NB4 (cell line): ENCODE data around the gene PROM1.
A peak's percentile ranks its signal among the peaks of the same experiment; 100 is the strongest.

Experiments used
- DNase-seq: peaks from one replicate; pipeline ENCODE4 v3.0.0; 2010; ENCODE audit warnings: low read depth
- H3K4me3 ChIP-seq: one replicate; pipeline ENCODE4 v1.5.1; 2011; ENCODE audit warnings: mild to moderate bottlenecking, low read depth, low read length, moderate library complexity
- MYC ChIP-seq: IDR thresholded peaks from 2 replicates; pipeline ENCODE4 v1.6.1; 2011; ENCODE audit warnings: low read depth, low read length
- POLR2A ChIP-seq: IDR thresholded peaks from 2 replicates; pipeline ENCODE4 v1.6.1; 2011; ENCODE audit warnings: mild to moderate bottlenecking; ENCODE audit not compliant: insufficient read length; ENCODE audit errors: extremely low read depth
- TF ChIP-seq, protein P1 (sequence below): IDR thresholded peaks from one replicate; pipeline ENCODE4 v1.5.1; 2012; ENCODE audit warnings: low read depth, low read length
- TF ChIP-seq, protein P2 (sequence below): IDR thresholded peaks from 2 replicates; pipeline ENCODE4 v1.6.1; 2011; ENCODE audit warnings: low read depth, low read length

PROM1 gene

DNA sequence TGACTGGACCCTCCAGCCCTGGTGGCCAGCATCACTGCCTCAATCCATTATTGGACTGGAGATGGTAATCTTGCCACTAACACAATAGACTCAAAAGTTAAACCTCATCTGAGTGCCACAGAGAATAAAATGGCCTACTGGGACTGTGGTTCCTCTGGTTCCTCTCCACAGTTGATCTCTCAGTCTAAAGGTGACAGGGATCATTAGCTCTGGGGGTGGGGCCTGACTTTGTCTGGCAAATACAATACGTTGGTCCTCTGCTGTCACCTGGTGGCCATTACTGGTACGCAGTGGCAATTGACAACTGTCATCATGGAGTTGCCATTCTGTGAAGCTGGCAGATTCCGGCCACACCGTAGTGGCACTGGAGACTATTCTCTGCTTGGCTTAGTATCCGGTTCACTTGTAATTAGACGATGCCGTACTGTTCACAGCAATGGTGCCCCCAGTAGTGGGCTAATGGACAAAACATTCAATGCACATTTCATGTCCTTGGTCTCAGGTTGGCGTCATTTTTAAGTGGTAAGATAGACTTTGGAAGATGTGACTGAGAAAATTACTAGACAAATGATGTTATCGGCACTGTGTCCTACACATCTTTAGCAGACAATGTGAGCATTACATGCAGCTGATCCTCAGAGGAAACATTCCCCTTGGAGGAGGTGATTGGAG lies 127.5 kb downstream of the PROM1 start:
- TF ChIP-seq, protein P1, sequence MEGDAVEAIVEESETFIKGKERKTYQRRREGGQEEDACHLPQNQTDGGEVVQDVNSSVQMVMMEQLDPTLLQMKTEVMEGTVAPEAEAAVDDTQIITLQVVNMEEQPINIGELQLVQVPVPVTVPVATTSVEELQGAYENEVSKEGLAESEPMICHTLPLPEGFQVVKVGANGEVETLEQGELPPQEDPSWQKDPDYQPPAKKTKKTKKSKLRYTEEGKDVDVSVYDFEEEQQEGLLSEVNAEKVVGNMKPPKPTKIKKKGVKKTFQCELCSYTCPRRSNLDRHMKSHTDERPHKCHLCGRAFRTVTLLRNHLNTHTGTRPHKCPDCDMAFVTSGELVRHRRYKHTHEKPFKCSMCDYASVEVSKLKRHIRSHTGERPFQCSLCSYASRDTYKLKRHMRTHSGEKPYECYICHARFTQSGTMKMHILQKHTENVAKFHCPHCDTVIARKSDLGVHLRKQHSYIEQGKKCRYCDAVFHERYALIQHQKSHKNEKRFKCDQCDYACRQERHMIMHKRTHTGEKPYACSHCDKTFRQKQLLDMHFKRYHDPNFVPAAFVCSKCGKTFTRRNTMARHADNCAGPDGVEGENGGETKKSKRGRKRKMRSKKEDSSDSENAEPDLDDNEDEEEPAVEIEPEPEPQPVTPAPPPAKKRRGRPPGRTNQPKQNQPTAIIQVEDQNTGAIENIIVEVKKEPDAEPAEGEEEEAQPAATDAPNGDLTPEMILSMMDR, result peak; percentile 99
- TF ChIP-seq MYC, result no peak
- no peak overlapping the region for H3K4me3 ChIP-seq
- peak; percentile 88 for DNase-seq

DNA sequence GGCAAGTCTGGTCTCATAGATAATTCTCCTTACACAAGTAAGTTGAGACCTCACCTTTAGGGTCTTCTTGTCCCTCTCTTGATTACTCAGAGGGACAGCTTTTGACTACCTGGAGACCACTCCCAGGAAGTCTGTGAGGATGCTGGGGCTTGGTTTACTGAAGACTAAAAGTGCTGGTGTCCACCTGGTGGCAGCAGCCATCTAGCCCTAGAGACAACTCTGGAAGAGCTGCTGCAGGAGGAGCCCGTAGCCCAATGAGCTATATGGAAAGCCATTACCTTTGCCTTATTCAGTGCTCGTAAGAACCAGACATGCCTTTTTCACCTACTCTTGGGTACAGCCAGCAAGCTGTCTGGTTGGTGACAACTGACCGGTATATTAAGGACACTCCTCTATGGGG lies 128.2 kb downstream of the PROM1 start:
- TF ChIP-seq, protein P2, sequence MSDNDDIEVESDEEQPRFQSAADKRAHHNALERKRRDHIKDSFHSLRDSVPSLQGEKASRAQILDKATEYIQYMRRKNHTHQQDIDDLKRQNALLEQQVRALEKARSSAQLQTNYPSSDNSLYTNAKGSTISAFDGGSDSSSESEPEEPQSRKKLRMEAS, result no peak
- TF ChIP-seq, protein P1, result peak; percentile 4
- H3K4me3 ChIP-seq, result no peak overlapping the region
- DNase-seq, result no peak

DNA sequence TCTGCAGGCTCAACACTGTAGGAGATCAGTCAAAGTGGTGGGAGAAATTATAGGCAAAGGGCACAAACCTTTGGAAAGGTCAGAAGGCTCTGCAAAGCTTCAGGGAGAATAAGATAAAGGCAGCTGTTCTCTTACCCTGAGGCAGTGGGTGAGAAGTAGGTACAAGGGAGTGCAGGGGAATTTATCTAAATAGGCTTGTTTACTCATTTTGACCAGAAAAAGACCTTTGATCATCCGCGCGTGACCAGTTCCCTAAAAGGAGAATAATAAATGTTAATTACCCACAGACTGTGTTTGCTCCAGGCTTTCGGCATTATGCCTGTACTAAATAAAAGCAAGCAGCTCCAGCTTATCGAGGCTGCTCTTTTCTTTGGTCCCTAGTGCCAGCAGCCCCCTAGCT lies 130.2 kb downstream of the PROM1 start:
- H3K4me3 ChIP-seq, result no peak overlapping the region
- TF ChIP-seq MYC (no peak), POLR2A (no peak)
- TF ChIP-seq, protein P1, result no peak
- TF ChIP-seq, protein P2, result no peak
- no peak for DNase-seq

DNA sequence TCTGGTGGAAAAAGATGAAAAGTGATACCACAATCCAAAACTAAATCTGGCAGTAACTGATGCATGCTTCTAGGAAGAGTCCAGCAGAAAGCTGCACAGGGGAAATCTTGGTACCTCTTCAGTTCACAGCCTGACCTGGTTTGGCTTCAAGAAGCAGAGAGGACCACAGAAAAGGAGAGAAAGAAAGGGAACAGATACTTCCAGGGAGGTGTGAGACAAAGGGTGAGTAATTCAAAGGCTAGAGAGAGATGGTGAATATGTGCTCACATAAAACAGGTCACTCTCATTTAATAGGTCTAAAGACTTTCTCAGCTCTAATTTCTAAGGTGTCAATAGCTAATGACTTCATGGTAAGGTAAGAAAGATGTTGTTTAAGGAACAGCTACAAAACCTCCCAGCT lies 132.0 kb downstream of the PROM1 start:
- DNase-seq, result no peak
- TF ChIP-seq POLR2A (no peak), MYC (no peak)
- TF ChIP-seq, protein P2, result no peak
- TF ChIP-seq, protein P1, result no peak

DNA sequence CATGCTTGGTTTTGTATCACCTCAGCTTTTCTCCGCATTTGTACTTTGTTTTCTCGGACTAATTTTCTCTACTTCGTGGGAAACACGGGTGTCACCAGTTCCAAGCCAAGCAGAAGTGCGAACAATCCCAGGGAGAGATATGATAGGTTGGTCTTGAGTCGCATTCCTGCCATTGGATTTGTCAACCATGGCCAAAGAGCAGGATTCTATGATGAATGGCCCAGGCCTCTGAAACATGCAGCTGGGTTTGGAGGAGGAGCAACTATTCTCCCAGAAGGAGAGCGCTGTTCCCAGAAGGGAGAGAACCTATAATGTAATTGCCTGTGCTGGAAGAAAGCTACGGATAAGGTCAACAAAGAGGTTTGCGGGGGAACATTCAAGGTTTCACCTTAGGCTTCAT lies 135.0 kb downstream of the PROM1 start:
- DNase-seq, result no peak
- H3K4me3 ChIP-seq, result no peak overlapping the region
- TF ChIP-seq, protein P2, result no peak
- TF ChIP-seq, protein P1, result no peak
- TF ChIP-seq POLR2A, result no peak
- TF ChIP-seq MYC, result no peak

More for the DNA sequence above, 132.0 kb downstream of the PROM1 start:
- H3K4me3 ChIP-seq, result no peak overlapping the region

DNA sequence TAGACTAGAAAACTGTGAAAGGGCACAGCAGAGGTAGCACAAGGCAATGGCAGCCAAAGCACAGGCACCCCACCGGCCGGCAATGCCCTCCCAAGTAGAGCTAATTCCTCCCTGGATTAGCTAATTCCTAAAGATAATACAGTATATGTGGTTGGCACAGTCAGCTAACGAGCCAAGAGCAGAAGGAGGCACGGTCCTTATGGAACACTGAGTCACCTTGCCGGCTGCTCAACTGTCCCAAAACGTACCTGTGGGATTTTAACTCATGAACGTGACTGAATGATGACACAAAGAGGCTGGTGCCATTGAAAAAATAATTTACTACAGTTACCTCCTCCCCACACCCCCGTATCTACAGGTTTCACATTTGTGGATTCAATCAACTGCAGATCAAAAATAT lies 136.1 kb downstream of the PROM1 start:
- TF ChIP-seq POLR2A (no peak), MYC (no peak)
- TF ChIP-seq, protein P1, result no peak
- H3K4me3 ChIP-seq, result no peak overlapping the region
- no peak for DNase-seq
